Inflammatory macrophage treated with lipopolysaccharide for 1 hour (primary cell): Measurements from ENCODE around the gene NAB1.
A peak's percentile ranks its signal among the peaks of the same experiment; 100 is the strongest.

Experiments
- DNase-seq, 2 donors: peaks; one replicate each; pipeline ENCODE4 v3.0.0-alpha.2; 2020 to 2022

The NAB1 gene

DNA sequence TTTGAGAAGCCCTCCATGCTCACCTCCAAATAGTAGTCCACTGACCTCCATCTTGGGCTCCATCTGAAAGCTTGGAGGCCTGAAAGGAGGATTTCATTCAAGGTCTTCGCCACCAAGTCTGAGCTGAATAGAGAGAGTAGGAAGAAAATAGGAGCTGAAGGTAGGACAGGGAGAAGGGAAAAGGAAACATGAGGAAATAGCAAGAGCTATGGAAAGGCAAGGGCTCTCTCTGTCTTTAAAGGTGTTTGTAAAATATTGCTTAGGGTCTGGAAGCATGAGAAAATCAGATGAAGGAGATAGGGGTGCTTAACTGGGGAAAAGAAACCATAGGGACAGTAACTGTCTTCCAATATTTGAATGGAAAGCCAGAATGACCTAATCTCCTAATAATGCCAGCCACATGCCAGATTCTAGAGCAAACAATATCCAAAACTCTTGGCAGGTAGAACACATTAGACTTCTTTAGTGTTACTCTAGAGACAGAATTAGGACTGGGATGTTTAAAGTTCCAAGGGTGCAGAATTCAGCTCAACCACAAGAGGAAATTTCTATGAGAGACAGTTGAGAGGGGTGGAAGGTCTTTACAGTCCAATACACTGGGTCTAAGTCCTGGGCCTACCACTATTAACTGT is 67.4 kb downstream of the NAB1 start:
- DNase-seq = no peak

DNA sequence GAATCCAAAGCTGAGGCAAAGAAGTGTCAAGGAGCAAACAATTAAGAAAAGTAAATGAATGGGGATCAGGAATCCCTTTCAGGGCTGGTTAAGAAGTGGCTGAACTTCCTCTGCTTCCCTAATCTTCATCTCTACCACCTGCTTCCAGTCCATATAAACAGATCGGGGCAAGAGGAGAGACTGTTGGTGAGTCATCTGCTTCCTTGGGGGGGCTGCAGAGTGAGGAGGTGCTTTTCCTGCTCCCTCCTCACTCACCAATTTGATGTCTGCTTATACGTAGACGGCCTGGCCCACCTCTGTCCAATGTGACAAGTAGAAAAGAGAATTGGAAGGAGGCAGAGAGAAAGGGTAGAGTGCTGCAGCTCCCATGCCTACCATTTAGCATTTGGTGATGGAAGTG is 68.4 kb downstream of the NAB1 start:
- no peak for DNase-seq

DNA sequence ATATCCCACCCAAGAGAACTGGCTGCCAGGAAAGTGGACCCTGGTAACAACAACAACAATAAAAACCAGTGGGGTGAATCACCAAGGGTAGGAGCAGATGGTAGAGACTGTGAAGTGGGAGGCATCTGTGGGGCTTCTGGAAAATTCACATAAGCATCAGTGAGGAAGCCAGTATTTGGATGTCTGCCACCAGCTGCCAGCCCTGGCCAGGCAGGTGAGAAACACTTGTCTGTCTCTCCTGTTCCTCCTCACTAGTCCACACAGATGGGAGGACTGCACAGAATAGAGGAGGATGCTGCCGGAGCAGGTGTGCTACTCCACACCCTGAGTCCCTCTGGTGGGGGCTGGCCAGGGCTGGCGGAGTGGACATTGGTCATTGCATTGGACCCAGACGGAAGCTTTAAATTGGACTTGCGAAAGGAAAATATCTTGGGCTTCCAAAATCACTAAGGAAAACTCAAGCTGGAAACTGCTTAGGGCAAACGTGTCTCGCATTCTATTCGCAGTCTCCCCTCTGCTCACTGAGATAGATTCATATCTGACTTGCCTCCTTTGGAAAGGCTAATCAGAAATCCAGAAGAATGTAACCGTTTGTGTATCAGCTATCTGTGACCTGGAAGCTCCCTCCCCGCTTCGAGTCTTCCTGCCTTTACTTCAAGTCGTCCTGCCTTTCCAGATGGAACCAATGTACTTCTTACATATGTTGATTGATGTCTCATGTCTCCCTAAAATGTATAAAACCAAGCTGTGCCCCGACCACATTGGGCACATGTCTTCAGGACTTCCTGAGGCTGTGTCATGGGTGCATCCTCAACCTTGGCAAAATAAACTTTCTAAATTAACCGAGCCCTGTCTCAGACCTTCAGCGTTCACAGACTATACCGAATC is 69.1 kb downstream of the NAB1 start:
- DNase-seq = no peak

DNA sequence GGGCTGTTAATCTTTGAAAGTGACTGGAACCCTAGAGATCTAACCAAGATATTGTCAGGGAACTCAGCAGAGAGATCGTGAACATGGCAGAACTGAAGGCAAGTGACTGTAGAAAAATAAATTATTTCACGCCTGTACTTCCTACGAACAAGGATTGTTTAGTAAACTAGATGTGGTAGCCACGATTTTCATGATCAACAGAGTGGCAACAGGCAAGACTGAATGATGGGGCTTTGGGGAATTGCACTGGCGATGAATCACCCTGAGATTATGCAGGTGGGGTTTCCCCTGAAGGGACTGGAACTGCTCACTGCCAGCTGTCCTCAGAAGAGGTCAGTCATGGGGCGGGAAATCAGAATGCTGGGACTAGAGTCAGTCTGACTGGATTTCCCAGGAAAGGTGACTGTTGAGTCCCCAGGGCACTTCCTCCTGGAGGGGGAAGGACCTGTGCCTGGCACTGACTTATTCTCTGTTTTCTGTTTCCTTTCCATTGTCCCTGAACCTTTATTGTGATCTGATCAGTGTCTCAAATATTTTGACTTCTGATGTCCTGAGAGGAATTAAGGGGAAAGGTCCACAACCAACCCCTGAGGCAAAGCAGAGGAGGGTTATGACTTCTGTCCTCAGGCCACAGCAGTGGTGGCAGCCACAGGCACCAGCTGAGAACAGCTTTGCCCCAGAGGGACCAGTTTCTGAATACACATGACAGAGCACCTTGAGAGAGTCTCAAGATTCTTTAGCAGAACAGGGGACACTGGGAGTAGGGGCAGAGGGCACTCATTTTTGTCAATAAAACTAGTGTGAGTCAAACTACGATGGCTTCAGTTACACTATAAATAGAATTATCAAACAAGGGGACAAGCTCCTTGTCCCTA is 70.0 kb downstream of the NAB1 start:
- peak; percentile 63 to 88 for DNase-seq

DNA sequence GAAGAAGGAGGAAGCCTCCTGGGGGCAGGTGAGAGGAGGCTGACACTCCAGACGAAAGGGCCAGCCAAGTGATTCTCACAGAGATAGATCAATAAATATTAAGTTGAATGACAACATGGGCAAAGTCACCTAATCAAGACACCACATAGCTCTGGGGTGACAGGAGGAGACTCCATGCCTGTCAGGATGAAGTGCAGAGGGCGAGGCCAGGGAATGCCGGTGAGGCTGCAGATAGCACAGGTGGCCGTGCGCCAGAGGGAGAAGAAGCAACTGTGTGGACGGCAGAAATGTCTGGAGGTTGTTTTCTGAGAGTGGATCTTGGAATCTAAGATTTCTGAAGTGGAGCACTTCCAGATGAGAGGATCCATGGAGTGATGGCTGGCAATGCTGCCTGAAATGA is 71.4 kb downstream of the NAB1 start:
- no peak for DNase-seq

DNA sequence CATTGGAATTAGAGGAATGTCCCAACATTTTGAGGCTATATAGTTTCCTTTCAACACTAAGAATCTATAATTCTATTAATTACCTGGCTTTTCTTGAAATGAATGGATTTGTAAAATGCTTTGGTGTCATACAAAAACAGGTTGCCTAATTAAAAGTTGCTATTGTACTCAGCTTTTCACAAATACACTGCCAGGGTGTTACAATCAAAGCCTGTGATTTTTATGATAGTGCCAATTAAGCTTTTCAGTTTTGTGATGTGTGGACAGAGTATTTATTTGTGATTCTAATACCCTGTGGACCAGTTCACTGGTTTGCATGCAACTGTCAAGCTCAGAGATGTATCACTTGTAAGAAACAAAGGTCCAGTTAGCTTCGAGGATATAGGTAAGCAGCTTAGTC is 71.8 kb downstream of the NAB1 start:
- DNase-seq = no peak

DNA sequence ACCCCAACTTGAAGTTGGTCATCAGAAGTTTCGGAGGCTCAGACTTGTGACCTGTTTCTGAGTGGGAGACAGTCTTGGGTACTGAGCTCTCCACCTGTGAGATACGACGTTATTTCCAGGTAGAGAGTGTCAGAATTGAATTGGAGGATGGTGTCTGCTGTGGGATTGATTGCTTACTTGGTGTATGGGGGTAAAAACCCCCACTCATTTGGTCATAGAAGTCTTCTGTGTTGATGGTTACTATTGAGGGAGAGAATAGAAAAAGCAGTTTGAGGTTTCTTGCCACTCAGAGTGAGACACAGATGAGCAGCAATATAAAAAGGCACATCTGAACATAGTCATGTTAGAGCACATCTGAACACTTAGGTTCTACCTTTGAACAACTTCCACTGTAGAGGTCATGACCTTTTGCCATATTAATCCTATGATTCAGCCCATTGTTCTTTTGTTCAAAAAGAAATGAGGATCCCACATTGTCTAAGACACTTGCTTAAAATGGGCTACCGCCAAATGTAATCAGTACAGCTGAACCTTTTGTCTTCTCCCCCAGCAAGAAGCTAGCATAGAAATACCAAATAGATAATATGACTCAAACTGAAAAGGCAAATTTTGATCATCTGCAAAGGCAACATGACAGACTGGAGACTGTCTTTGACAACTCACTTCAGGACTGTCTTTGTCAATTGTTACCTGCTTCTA is 73.3 kb downstream of the NAB1 start:
- DNase-seq = no peak

DNA sequence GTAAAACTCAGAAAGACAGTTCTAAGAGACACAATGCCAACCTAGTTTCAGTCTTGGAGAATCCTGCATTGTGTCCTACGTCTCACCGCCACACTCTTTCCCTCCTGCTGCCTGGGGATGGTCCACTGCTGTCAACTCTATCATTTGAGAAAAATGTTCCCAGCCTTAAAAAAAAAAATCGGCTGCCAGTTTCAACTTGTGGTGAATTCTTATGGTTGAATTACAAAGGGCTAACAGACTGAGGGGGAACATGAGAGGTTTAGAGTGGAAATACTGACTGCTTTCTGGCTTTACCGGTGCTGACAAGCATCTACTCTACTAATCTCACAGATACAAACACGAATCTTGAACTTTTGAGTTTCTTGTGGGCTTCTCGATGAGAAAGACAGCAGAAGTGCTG is 74.0 kb downstream of the NAB1 start:
- no peak for DNase-seq

DNA sequence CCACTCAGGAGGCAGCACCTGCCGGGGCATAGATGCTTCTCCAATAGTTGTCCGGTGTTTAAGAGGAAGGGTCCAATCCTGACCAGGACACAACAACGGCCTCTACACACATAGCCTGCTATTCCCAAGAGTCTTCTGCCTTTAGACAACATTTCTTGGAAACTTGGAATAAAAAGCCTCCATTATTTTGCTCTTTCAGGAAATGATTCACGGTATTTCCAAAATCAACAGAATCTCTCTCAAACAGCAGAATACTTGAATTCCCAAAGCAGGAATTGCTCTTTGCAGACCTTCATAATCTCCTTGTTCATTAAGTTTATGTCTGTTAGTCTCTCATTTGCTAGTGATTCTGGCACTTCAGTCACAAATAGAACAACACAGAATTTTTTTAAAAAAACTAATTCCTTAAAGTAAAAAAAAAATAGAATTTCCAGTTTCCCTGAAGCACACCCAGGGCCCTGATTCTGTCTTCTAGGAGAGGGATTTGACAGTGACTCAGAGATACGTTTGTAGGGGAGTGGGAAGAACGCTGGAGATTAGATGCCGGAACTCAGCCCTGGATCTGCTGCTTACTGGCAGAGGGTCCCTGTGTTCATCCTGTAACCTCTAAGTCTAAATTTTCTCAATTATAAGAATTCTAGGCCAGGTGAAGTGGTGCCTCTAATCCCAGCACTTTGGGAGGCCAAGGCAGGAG is 74.7 kb downstream of the NAB1 start:
- DNase-seq = no peak

DNA sequence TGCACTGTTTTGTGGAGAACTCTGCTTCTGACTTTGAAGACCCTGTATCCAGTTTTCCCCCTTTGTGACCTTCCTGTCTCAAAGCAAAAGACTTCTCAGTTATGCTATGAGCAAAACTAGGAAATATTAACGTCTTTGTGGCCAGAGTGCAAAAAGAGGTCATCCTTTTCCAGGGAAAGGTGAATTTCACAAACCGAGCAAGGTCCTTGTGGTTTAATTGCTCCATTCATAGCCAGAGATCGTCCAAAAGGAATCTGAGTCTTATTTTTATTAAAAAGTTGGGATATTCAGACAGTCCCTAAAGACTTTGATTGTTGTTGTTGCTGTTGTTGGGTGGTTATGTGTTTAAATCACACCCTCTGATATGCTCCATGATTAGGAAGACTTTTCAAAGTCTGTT is 77.4 kb downstream of the NAB1 start:
- DNase-seq = no peak

DNA sequence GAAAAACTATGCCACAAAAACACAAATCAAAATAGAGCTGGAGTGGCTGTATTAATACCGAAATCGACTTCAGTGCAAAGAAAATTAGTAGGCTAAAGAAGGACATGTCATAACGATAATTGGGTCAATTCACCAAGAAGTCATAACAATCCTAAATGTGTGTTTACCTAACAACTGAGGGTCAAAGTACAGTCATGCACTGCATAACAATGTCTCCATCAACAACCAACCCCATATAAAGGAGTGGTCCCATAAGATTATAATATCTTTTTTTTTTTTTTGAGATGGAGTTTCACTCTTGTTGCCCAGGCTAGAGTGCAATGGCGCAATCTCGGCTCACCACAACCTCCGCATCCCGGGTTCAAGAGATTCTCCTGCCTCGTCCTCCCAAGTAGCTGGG is 87.5 kb downstream of the NAB1 start:
- no peak for DNase-seq

DNA sequence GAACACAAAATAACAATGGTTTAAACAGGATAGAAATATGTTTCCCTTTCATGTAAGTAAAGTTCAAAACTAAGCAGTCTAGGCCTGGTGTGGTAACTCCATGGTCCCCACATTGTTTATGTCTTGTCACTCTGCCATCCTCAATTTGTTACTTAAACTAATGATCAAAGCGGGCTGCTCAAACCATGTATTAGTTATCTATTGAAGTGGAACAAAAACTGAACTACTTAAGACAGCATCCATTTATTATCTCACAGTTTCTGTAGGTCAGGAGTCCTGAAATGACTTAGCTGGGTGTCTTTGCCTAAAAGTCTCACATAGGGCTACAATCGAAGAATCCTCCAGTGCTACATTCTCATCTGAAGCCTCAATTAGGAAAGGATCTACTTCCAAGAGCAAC is 91.6 kb downstream of the NAB1 start:
- DNase-seq = no peak
